ENCODE results near the gene C9orf152.

DNA sequence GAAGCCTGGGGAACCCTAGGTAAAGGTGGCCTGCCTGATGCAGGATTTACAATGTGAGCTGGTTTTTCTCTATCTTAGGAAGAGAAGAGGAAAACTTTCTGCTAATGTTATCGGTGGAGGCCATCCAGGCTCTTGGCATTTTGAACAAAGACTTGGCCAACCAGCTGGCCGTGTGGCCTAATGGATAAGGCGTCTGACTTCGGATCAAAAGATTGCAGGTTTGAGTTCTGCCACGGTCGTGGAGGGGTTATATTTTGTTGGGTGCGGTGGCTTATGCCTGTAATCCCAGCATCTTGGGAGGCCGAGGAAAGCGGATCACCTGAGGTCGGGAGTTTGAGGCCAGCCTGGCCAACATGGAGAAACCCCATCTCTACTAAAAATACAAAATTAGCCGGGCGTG lies 9.6 kb downstream of the C9orf152 start:
- TF ChIP-seq CTCF (IDR thresholded peaks at IDR 0.05) (no peak), POLR2A (IDR thresholded peaks at IDR 0.05) (no peak)

Measured in adrenal gland (tissue), 5 donors.